Measurements from ENCODE around the gene SCART1.

Gene SCART1

DNA sequence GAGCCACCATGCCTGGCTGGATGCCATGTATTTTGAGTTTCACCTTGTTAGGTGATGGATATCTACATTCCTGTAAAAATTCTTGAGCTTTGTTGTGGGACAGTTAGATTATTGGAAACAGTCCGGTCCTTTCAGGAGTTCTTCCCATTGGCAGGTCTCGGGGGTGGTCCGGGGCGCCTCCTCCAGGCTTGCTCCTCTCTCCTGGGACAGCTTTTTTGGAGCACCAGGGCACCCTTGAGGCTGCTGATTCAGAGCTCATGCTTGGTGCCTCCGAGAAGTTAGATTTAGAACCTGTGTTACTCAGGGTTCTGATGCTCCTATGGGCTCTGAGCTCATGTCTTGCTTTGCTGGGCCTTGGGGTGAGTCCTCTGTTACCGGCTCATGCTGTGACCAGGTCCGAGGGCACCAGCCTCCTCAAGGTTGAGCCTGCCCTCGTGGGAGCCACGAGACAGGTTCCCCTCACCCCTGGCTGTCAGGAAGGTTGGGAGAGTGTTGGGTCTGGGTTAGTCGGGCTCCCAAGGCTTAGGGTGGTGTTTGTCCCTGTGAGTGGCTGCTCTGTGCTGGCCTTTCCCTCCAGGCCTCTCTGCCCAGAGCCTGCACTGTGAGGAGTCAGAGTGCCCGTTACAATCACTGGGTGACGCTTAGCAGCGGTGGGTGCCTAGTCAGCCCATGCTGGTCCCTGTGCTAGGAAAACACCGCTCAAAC, 35.3 kb upstream of the SCART1 start:
- no peak for TF ChIP-seq CTCF (IDR thresholded peaks at IDR 0.05; ENCODE audit: insufficient read depth, low read depth, low read length, missing control alignments)
- DNase-seq (ENCODE audit: low read depth) = no peak
- no peak overlapping the region for H3K4me3 ChIP-seq (ENCODE audit: low read depth, low read length)

DNA sequence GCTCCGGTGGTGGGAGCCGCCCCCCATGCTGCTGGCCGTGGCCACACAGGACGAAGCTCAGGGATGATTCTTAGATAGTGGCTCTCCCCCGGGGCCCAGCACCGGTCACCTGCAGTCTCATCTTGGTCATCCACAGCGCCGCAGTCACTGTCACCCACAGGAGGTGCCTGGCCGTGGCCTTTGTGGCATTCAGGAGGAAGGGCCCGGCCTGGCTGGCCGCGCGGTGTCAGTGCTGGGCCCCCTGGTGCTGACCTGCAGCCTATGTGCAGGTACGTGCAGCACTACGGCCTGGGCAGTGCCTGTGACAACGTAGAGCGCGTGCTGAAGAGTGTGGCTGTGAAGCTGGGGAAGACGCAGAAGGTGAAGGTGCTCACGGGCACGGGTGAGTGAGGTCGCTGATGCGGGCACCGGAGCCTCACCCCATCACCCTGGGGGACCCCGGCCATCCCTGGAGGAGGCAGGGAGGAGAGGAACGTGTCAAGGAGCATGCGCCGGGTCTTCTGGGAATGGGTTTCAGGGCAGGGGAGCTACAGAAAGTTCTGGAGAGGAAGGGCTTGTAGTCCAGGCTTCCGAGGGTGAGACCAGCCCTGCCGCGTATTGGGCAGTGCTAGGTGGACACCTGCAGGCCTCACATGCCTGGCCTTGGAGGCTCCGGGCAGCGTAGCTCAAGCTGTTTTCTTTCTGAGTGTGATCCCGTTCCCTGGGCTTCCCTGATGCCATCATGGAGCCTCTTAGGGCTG, 34.4 kb upstream of the SCART1 start:
- no peak for DNase-seq (ENCODE audit: low read depth)
- no peak for TF ChIP-seq CTCF (IDR thresholded peaks at IDR 0.05; ENCODE audit: insufficient read depth, low read depth, low read length, missing control alignments)
- no peak overlapping the region for H3K4me3 ChIP-seq (ENCODE audit: low read depth, low read length)

DNA sequence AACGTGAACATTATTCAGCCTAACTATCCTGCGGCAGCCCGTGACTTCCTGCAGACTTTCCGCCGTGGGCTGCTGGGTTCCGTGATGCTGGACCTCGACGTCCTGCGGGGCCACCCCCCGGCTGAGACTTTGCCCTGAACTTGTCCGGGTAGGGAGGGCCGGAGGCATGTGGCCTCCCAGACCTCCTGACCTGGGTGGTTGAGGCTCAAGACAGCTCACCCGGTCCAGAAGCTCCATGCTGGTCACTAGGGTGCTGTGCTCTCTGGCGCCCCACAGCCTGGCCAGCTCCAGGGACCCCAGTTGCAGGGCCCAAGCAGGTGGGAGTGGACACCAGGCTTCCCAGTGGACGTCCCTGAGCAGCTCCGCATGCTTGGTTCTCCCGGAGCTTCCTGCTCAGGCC, 33.7 kb upstream of the SCART1 start:
- no peak for TF ChIP-seq CTCF (IDR thresholded peaks at IDR 0.05; ENCODE audit: insufficient read depth, low read depth, low read length, missing control alignments)
- no peak overlapping the region for H3K4me3 ChIP-seq (ENCODE audit: low read depth, low read length)
- no peak for DNase-seq (ENCODE audit: low read depth)

DNA sequence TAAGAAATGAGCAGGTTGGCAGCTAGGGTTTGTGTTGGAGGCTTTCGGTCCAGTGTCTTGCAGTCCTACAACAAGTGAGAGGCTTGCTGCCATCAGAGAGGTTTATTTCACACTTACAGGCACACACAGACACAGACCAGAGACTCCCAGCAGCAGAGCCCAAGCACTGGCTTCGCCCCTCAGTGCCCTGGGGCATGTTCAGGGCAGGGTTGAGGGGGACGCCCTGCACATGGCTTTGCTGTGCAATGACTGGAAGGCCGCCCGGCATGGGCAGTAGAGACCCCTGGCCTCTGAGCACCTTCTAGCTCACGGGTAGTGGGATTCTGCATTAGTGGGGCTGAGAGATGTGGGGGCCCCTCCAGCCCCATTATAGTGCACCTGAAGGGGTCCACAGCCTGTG, 33.2 kb upstream of the SCART1 start:
- no peak overlapping the region for H3K4me3 ChIP-seq (ENCODE audit: low read depth, low read length)
- no peak for TF ChIP-seq CTCF (IDR thresholded peaks at IDR 0.05; ENCODE audit: insufficient read depth, low read depth, low read length, missing control alignments)
- DNase-seq (ENCODE audit: low read depth) = no peak

GRCh38 chr10:133421336-133422222, 32.2 kb upstream of the SCART1 start:
- DNase-seq (ENCODE audit: low read depth) = no peak
- H3K4me3 ChIP-seq (ENCODE audit: low read depth, low read length) = no peak overlapping the region
- no peak for TF ChIP-seq CTCF (IDR thresholded peaks at IDR 0.05; ENCODE audit: insufficient read depth, low read depth, low read length, missing control alignments)

DNA sequence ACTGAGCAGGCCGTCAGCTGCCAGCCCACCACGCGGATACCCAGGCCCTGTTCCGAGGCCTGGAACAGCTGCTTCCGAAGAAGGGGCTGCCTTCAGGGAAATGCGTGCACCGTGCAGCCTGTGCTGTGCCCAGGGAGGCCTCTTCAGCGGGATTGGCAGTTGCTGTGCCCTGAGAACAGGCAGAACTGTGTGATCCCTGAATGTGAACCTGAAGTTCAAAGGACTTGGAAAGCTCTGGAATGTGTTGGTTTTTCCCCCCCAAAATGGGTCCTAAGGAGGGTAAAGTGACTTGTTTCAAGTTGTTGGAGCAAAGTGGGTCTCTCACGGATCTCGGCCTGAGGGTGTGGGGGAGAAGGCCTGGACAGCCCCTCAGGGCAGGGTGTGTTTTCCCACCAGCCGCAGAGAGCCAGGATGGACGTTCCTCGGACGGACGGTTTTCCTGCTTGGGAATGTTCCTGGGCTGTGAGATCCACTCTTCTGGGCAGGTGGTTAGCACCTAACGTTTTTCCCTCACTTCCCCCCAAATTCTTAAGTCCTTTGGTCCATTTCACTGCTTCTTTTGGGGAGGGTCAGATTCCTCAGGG, 31.4 kb upstream of the SCART1 start:
- TF ChIP-seq CTCF (IDR thresholded peaks at IDR 0.05; ENCODE audit: insufficient read depth, low read depth, low read length, missing control alignments) = no peak
- no peak overlapping the region for H3K4me3 ChIP-seq (ENCODE audit: low read depth, low read length)
- DNase-seq (ENCODE audit: low read depth) = no peak
